SHP77 treated with DMSO at 0.1 percent for 48 hours (cell line): Measurements from ENCODE around the gene ATIC.
A peak's percentile ranks its signal among the peaks of the same experiment; 100 is the strongest.
"Not testable (repeated sequence)": the region's sequence is repeated elsewhere in the genome, so short reads cannot be mapped to it uniquely, and the experiment has no call there.

Experiments
- DNase-seq: peaks from one replicate; lab custom pipeline; 2025; lab: John Stamatoyannopoulos, UW

ATIC gene

DNA sequence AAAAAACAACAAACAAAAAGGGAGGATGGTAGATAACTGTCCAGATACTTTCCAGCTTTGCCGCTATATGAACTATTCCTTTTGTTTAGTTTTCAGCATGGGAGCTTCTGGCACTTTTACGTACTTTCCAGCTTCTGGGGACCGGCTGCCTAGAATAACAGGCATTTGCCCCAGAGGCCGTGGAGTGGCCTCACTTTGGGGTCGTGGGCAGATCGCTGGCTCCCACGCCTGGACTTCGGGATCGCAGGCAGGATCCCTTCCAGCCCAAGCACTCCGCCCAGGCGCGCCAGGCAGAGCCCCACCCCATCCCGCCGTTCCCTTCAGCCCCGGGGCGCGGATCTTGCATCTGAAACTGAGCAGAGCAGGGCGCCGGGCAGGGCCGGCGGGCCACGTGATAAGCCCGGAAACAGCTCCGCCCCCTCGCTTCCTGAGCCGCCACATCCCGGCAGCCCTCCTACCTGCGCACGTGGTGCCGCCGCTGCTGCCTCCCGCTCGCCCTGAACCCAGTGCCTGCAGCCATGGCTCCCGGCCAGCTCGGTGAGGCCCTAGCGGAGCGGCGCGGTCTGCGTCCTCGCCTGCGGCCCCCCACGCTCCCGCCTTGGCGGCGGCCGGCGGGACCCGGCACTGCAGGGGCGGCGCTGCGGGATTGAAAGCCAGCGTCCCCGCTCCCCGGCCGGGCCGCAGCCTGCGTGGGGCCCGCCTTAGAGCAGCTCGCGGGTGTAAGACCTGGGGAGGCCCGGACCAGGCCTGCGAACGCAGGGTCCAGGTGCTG, at the start of gene ATIC:
Gene ATIC, plus strand, starts transcription at position 435 of the 772 bp plus-strand sequence. Its CDS starts 84 bp downstream, at position 519.
- peak; percentile 72 for DNase-seq

DNA sequence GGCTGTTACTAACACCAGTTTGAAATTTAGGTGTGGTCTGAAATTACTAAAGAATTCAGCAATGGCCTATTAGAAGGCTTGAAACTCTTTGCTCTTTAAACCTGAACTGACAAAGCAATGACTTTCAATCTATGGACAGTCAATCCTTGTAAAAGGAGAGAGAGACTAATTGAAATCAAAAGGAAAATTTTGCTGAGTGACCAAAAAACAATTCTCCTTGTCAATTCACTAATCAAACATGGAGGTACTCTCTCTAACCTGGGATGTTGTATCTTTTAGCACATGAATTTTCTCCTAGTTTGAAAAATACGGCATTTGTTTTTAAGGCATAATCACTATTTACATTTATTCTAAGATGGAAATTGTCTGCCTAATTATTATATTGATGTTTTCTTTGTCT, 49.6 kb upstream of the ATIC start:
- DNase-seq: no peak

DNA sequence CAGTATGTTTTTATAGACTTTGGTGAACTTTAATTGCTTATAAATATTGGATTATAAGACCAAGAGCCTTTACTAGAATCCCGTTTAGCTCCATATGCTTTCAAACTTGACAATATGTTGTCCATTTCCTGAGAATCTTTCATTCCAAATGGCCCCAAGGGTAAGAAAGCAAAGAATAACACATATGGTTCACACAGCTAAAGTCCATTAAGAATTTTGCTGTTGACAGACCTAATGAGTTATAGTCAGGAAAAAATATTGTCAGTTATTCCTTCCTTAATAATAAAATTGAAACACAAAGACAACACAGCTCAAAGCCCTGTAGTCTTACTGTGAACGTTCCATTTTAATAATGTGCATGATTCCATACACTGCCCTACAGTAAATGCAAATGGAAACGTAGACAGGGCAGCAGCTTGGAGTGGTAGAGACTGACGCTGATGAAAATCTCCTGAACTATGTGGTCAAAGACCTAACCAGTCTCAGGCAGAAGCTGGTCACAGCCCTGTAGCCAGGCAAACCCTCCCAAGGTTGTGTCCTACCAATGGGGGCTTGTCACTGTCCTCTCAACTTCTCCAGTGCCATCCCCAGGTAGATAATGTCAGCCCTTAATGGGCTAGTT, 49.0 kb upstream of the ATIC start:
- no peak for DNase-seq

DNA sequence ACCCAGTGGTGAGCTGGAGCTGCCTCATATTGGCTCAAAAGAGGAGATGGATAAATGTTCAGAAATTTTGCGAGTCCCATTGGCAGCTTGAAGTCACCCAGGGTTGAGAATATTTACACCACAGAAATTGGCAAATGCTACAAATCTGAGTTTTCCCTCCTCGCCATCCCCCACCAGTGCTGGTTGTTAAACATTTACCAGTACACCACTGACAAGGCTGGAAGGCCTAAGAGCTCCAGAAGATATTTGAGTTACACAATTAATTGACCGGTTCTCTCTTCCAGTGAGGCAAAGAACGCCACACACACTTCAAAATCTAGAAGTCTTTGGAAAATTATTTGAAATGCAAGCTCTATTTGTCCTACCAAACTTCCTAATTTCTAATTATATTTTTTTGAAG, 47.5 kb upstream of the ATIC start:
- DNase-seq: no peak

DNA sequence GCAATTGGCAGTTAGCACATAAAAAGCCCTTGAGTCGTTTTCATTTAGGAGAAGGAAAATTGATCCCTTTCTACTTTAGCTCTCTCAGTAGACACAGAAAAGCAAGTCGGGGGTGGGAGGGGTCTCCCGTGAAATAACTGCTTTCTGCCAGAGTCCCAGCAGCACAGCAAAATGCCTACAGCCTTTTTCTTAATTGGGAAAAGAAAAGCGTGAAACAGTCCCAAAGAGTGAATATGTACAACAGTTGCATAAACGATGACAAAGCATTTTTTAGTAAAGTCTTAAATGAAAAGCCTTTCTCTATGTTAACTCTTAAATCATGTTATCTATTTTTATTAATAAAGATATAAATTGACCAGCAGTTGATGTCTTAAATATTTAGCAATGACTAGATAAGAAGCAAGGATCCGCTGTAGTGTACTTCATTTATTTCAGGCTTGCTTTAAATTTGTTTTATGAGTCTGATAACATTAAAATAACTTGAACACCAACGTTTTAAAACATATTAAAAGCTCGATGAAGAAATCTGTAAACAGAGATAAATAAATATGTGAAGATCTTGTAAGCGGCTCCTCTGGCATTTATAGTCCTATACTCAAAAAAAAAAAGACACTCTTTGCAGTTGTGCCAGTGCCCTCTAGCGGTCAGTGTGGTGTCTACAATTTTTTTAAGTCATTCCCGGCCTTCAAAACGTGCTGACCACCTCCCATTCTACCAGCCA, 42.3 kb upstream of the ATIC start:
- peak; percentile 20 for DNase-seq

DNA sequence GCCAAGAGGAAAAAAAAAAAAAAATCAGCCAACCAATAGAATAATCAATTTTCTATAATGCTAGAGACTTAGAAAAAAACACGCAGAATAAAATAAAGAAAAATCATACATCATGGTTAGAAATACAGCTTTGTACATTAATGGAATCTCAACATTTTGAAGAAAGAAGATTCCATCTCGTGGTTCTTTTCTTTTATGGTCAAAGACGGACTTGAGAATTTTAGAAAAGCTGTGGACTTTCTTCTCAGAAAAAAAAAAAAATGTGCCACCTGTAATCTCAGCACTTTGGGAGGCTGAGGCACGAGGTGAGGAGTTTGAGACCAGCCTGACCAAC, 41.8 kb upstream of the ATIC start:
- no peak for DNase-seq

DNA sequence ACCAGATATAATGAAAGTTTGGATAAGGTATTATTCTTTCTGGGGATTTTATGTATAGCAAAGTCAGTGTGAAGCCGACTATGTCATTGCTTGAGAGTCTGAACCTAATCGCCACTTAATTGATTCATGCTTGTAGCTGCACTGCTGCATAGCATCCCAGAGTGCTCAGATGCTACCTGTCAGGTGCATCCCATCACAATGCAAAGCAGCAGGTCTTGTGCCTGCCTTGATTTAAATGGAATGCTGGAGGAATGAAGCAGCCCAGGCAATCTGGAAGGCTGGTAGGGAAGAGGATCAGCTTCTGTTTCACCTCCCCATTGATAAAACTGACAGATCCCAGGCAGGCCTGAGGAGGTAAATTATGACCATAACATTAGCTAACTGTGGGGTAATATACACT, 40.4 kb upstream of the ATIC start:
- no peak for DNase-seq

DNA sequence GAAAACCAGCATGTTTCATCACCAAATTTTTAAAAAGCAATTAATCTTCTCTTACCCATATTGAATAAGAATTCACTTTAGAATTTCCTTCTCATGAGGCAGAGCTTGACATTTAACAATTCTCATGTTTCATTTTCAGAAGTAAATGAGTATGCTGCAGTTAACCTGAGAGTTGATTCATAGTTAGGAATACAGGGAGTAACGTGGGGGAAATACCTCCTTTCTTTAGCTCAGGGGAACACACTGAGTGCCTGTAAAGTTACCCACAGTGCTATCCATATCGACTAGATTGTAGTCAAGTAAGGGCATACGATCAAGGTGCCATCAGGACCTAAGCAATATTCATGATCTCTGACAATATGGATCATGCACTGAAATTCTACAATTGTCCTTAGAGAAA, 38.9 kb upstream of the ATIC start:
- no peak for DNase-seq

DNA sequence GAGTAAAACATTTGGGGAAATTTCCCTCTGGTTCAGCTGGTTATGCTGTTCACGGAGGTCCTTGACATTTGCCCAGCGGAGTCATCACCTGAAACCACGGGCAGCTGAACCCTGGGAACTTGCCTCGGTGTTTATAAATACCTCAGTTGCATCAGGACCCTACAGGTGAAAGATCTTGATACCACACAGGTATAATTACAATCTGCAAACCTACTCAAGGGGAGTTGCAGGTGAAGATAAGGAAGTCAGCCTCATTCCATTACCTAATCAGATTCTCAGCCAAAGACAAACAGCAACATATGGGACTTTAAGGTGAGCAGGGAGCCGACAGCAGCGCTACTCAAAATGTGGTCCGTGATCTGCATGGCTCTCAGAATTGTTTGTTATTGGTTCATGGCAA, 37.0 kb upstream of the ATIC start:
- no peak for DNase-seq

DNA sequence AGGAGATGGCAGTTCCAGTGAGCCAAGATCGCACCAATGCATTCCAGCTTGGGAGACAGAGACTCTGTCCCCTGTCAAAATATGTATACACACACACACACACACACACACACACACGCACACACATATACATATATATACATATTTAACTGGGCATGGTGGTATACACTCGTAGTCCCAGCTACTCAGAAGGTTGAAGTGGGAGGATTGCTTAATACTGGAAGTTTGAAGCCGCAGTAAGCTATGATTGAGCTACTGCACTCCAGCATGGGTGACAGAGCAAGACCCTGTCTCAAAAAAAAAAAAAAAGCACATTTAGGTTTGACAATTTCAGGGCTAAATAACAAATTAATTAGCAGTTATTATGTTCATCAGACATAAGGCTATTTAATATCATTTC, 36.0 kb upstream of the ATIC start:
- DNase-seq: no peak

DNA sequence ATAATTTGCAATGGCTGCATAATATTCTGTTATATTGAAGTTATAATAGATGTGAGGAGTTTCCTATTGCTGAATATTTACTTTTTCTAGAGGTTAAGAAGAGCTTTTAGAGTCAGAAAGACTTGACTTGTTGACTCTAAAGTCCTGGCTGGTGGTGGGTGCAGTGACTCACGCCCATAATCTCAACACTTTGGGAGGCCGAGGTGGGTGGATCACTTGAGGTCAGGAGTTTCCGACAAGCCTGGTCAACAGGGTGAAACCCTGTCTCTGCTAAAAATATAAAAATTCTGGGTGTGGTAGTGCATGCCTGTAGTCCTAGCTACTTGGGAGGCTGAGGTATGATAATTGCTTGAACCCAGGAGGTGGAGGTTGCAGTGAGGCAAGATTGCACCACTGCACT, 33.9 kb upstream of the ATIC start:
- DNase-seq: no peak

DNA sequence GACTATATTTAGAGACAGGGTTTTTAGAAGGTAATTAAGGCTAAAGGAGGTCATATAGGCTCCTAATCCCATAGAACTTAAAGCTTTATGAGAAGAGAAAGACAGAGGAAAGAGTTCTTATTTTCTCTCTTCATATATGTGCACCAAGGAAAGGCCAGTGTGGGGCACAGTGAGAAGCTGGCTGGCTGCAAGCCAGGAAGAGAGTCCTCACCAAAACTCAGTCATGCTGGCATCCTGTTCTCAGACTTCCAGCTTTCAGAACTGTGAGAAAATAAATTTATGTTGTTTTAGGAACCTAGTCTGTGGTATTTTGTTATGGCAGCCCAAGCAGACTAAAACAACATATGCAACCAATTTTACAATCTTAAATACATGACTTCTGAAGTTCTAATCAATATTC, 31.5 kb upstream of the ATIC start:
- no peak for DNase-seq

DNA sequence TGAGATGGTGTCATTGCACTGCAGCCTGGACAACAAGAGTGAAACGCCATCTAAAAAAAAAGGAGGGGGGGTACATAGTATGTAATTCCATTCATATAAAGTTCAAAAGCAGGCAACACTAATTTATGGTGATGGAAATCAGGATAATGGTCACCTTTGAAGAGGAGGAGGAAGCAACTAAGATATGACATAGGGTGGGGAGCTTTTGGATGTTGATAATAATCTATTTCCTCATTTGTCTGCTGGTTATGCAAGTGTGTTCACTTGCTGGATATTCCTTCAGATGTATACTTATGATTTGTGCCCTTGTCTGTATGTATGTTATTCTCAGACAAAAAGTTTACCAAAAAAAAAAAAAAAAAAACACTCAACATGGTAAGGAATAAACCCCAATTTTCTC, 28.6 kb upstream of the ATIC start:
- no peak for DNase-seq

DNA sequence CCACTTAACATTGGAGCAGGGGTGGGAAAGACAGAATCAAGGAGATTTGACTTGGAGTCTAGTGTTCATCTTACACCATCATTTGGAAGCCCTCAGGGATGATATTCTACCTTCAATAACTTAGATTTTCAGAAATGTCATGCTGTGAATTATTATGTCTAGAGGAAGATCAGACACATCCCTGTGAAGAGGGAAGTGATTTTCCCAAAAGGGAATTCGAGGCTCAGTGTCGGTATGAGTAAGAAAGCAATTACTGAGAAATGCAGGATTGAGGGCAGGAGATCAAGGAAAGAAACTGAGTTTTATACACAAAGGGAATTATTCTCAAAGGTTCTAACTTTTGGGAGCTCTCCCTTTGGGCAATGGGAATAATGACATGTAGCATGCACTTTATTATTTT, 25.6 kb upstream of the ATIC start:
- DNase-seq: no peak

DNA sequence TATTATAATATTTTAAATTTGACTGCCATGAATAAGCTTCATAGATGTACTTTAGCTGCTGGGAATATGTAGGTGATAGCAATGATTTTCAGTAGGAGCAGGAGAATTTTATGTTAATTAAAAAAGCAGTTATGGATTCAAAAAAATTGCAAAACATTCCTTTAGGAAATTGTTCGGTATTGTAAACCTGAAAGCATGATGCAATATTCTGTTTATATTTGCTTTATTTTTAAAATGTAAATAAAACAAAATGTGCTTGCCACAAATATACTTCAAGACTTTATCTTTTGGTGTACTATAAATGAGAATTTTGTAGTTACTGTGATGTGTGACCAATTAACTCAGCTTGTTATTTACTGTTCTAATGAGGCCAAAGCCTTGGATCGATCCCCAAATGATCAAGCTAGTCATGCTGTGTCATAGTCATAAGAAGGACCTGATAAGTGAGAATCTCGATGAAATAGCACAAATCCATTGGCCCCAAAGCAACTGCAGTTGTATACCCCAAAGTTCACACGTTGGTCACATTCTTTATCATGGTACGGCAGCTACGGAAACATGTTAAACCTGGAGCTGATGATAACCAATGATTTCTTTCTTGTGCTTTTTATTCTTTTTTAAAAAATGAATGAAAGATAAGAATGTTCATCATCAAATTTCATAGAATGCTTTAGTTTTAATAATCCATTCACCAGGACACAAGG, 23.6 kb upstream of the ATIC start:
- DNase-seq: no peak

DNA sequence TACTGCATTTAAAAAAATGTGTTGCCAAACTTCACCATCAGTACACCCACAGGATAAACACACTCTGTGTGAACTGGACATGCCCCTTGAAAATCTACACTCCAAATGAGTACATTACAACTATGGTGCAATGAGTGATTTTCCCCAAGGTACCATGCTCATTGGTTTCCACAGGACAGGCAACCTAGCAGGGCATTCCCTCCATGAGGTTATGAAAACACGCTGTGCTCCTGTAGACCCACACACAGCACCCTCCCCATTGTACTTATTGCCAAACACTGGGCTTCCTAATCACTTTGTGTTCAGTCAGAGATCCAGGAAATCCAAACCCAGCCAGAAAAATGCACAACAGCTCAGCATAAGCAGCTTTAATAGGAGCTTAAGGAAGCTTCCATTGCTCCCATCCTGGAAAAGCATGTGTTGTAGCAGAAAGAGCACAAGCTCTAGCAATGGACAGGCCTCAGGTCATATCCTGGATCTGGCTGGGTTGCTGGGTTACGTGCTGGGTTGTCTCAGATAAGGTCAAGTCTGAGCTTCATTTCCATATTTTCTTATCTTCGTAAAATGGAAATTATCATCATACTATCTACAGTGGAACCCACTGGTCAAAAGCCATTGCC, 20.8 kb upstream of the ATIC start:
- DNase-seq: no peak

DNA sequence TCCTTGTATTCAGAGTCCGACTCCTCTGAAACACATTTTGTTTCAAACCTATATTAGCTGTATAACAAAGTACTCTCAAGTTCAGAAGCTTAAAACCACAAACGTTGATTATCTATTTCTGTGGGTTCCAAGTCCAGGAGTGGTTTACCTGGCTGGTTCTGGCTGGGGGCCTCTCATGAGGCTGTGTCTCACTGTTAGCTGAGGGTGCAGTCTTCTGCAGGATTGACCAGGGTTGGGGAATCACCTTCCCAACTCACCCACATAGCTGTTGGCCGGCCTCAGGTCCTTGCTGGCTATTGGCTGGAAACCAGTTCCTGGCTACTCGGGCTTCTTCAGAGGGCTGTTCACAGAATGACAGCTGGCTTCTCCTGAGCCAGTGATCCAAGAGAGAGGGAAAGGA, 18.0 kb upstream of the ATIC start:
- no peak for DNase-seq

DNA sequence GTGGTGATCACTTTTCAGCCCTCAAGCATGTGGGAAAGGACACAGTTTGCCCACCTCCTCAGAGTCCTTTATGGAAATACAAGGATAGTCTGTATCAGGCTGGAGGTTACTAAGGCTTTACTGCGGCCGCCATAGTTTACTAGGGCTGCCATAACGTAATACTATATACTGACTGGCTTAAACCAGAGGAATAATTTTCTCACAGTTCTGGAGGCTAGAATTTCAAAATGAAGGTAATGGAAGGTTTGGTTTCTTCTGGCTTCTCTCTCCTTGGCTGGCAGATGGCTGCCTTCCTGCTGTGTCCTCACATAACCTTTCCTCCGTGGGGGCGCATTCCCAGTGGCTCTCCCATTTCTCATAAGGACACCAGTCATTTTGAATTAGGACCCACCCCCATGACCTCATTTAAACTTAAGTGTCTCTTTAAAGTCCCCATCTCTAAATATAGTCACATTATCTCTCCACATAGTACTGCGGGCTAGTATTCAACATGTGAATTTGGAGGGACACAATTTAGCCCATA, 12.5 kb upstream of the ATIC start:
- no peak for DNase-seq

DNA sequence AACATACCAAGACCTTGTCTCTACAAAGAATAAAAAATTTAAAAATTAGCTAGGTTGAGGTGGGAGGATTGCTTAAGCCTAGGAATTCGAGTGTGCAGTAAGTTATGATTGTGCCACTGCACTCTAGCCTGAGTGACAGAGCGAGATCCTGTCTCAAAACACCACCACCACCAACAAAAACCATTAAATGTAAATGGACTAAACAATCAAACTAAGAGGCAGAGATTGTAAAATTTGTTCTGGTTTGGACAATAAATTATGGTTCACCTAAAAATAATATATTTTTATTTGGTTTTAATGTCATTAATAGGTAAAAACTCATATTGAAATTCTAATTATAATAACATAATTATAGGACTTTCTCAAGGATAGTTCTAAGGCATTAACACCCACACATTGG, 9.9 kb upstream of the ATIC start:
- DNase-seq: no peak

DNA sequence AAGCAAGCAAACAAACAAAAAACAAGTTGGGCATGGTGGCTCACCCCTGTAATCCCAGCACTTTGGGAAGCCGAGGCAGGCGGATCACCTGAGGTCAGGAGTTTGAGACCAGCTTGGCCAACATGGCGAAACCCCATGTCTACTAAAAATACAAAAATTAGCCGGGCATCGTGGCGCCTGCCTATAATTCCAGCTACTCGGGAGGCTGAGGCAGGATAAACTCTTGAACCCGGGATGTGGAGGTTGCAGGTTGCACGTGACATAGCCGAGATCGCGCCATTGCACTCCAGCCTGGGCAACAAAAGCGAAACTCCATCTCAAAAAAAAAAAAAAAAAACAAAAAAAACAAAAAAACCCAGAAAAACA, 617 bp upstream of the ATIC start:
- not testable (repeated sequence) for DNase-seq

DNA sequence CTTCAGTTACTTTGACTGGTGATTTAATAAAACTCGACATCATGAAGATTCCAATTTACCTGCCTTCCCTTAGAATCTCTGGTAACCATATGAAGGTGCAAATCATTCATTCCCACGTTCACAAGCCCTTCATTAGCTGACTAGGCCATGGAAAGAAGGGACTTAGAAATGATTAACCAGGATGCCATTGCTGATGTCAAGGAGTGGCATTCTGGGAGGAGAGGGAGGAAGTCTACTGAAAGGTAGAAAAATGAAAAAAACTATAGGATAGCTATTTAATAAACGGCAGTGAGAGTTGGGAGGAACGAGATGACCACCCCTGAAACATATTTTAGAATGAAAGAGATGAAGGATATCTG, 1.4 kb downstream of the ATIC start:
- DNase-seq: no peak

DNA sequence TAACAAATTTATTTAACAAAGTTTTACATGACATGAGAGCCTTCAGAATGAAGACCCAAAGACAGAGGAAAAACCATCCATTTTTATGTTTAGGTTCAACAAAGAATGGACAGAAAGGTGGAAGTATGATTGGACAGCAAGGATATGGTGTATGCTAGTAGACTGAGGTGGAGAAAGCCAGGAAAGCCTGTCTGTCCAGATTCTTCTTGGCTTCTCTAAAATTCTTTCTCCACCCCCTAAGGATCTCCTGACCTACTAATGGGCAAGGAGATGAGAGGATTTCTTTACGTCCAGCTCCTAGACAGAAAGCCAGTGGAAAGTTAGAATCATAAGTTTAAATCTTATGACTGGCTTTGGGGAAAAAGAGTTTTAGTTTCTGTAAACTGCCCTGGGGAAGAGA, 3.0 kb downstream of the ATIC start:
- DNase-seq: no peak
